Posterior cingulate gyrus (tissue), 11 donors: ENCODE data around the gene PTCH1.

Source experiments
- DNase-seq, 10 donors: peaks; one replicate each; pipeline versions ENCODE4 v3.0.0 to v3.0.0-alpha.2; 2020 to 2021; ENCODE audit warnings: mixed read lengths in 3 of 10
- intact Hi-C: fragments of 100-400 bp; cut with DNase I; formaldehyde crosslinking; loops from one replicate; pipeline ENCODE4 v1.15.1; 2023

Gene PTCH1

GRCh38 chr9:95450171-95451064, 66.4 kb downstream of the PTCH1 start:
- DNase-seq = no peak
- intact Hi-C loops = no loop called here

- intact Hi-C loops = no loop called here
These were observed 67.8 kb downstream of the PTCH1 start for GRCh38 chr9:95449016-95449415.

GRCh38 chr9:95447660-95448420, 68.9 kb downstream of the PTCH1 start:
- intact Hi-C loops = no loop called here
- DNase-seq = no peak

More at GRCh38 chr9:95449016-95449415, 67.8 kb downstream of the PTCH1 start:
- no peak for DNase-seq

- no peak for DNase-seq
- intact Hi-C loops = no loop called here
These were observed 69.8 kb downstream of the PTCH1 start for GRCh38 chr9:95446984-95447383.

- intact Hi-C loops = no loop called here
- no peak for DNase-seq
These were observed 70.5 kb downstream of the PTCH1 start for GRCh38 chr9:95446259-95446658.

- intact Hi-C loops = no loop called here
These were observed 72.6 kb downstream of the PTCH1 start for GRCh38 chr9:95444160-95444559.

GRCh38 chr9:95443301-95443700, 73.5 kb downstream of the PTCH1 start:
- no peak for DNase-seq
- intact Hi-C loops = no loop called here

More at GRCh38 chr9:95444160-95444559, 72.6 kb downstream of the PTCH1 start:
- DNase-seq = no peak

- intact Hi-C loops = no loop called here
These were observed 75.7 kb downstream of the PTCH1 start for GRCh38 chr9:95441081-95441480.

GRCh38 chr9:95440447-95440846, 76.3 kb downstream of the PTCH1 start:
- intact Hi-C loops = no loop called here
- no peak for DNase-seq

More at GRCh38 chr9:95441081-95441480, 75.7 kb downstream of the PTCH1 start:
- no peak for DNase-seq

- no peak for DNase-seq
- intact Hi-C loops = no loop called here
These were observed 78.0 kb downstream of the PTCH1 start for GRCh38 chr9:95438561-95439357.

GRCh38 chr9:95437559-95437958, 79.2 kb downstream of the PTCH1 start:
- intact Hi-C loops = no loop called here
- DNase-seq = no peak

GRCh38 chr9:95436416-95436815, 80.4 kb downstream of the PTCH1 start:
- intact Hi-C loops = no loop called here
- DNase-seq = no peak

GRCh38 chr9:95435074-95435728, 81.6 kb downstream of the PTCH1 start:
- intact Hi-C loops = no loop called here
- DNase-seq = no peak

GRCh38 chr9:95434116-95435073, 82.4 kb downstream of the PTCH1 start:
- no peak for DNase-seq
- intact Hi-C loops = no loop called here

- DNase-seq = no peak
- intact Hi-C loops = no loop called here
These were observed 83.5 kb downstream of the PTCH1 start for GRCh38 chr9:95433096-95433819.

GRCh38 chr9:95431286-95431685, 85.5 kb downstream of the PTCH1 start:
- no peak for DNase-seq
- intact Hi-C loops = no loop called here

- intact Hi-C loops = no loop called here
These were observed 86.7 kb downstream of the PTCH1 start for GRCh38 chr9:95429948-95430620.

GRCh38 chr9:95429096-95429495, 87.7 kb downstream of the PTCH1 start:
- intact Hi-C loops = no loop called here
- DNase-seq = no peak

More at GRCh38 chr9:95429948-95430620, 86.7 kb downstream of the PTCH1 start:
- no peak for DNase-seq
